Testis (tissue), 3 donors: Measurements from ENCODE around the gene CDH13. TPM values are rescaled to one million over a fixed set of nuclear protein-coding genes. Genes with fewer than 3 reads are reported as not detected.

Experiments used
- DNase-seq: peaks from one replicate; pipeline ENCODE4 v3.0.0-alpha.2; 2019
- H3K27ac ChIP-seq, 2 donors: fragments of 200-600 bp; sonication (generic); one replicate each; pipeline ENCODE4 v1.5.1; 2019
- H3K27me3 ChIP-seq: fragments of 200-600 bp; sonication (generic); one replicate; pipeline ENCODE4 v1.5.1; 2019
- H3K36me3 ChIP-seq: fragments of 200-600 bp; sonication (generic); one replicate; pipeline ENCODE4 v1.5.1; 2017; ENCODE audit warnings: low read depth; ENCODE audit errors: missing control alignments
- H3K4me1 ChIP-seq: fragments of 200-600 bp; sonication (generic); one replicate; pipeline ENCODE4 v1.5.1; 2019
- H3K4me3 ChIP-seq, 2 donors: fragments of 200-600 bp; sonication (generic); one replicate each; pipeline ENCODE4 v1.5.1; 2017 to 2019
- H3K9me3 ChIP-seq: fragments of 200-600 bp; sonication (generic); one replicate; pipeline ENCODE4 v1.5.1; 2017
- CTCF ChIP-seq, 3 experiments: fragments of 450-650 bp in 2 of 3; fragments of 200-600 bp in 1 of 3; sonication (generic) in 1 of 3; IDR thresholded peaks; one replicate each; pipeline ENCODE4 v1.5.1; 2016 to 2019; ENCODE audit warnings: antibody characterized with exemption in 3 of 3, mild to moderate bottlenecking in 2 of 3, moderate library complexity in 1 of 3
- POLR2A ChIP-seq: fragments of 450-650 bp; IDR thresholded peaks from one replicate; pipeline ENCODE4 v1.6.1; 2017; ENCODE audit warnings: antibody characterized with exemption, mild to moderate bottlenecking, moderate library complexity
- WGBS, 2 donors: methylation state at CpG; one replicate each; pipeline ENCODE4 v1.1.5; 2018; 5-methylcytosine and 5-hydroxymethylcytosine counted together
- intact Hi-C: fragments of 100-400 bp; cut with DNase I; formaldehyde crosslinking; loops from one replicate; pipeline ENCODE4 v1.15.1; 2023; ENCODE audit warnings: low total_unique reads
- polyA plus RNA-seq: library from polyadenylated mRNA; stranded (reverse); fragments of 350-450 nt; fragmentation: Illumina TruSeq; extraction: RNeasy Lipid Tissue Mini Kit (QIAGEN cat#74804); gene quantifications from one replicate; pipeline ENCODE4 v1.2.3, GENCODE V29; 2014; ENCODE audit warnings: low read depth, low replicate concordance; ENCODE audit not compliant: insufficient read depth
- total RNA-seq, 2 donors: library from RNA; depleted of rRNA; stranded (reverse); fragments of >200 nt; gene quantifications; one replicate each; pipeline ENCODE4 v1.2.3, GENCODE V29; 2016

CDH13 gene
- total and polyA plus RNA-seq, 3 donors from 2014 or later, result 1.2 to 11.1 (median 2.0) TPM

- intact Hi-C loops, result no loop called here
- Histone ChIP-seq H3K27me3 (no peaks in the 10 kb centered on the region), H3K36me3 (no peaks in the 10 kb centered on the region), H3K4me3 (no peak overlapping the region), H3K4me1 (no peaks in the 10 kb centered on the region), H3K27ac (no peak overlapping the region), H3K9me3 (no peaks in the 10 kb centered on the region)
- 52 to 67% methylated on average over 9 of the region's 9 CpGs for WGBS, 2 donors
- DNase-seq, result no peak
- TF ChIP-seq CTCF (IDR thresholded peaks at IDR 0.05) (no peak), POLR2A (no peak)
Observed at GRCh38 chr16:83420206-83420760, 793.5 kb downstream of the CDH13 start.

DNA sequence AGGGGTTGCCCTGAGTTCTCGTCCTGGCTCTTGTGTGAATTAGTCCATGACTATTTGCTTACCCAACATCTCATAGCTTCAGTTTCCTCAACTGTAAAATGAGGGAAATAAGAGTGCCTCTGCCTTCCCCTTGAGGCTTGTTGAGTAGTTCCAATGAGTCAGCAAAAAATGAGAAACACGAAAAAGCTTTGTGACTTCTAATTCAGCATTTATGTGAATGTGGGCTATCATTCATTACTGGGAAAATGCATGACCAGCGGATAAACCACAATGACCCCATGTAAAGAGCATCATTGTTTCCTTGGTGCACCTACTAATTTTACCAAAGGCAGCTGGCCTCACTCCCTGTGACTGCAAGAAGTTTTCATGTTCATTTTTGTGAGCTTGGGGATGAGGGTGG lies 806.4 kb downstream of the CDH13 start:
- no peak overlapping the region for H3K4me3 ChIP-seq
- no peak overlapping the region for H3K27ac ChIP-seq
- H3K36me3 ChIP-seq, result no peaks in the 10 kb centered on the region
- DNase-seq, result no peak
- H3K27me3 ChIP-seq, result no peaks in the 10 kb centered on the region
- intact Hi-C loops, result no loop called here
- TF ChIP-seq CTCF (IDR thresholded peaks at IDR 0.05) (no peak), POLR2A (no peak)
- no peaks in the 10 kb centered on the region for H3K4me1 ChIP-seq
- 85 to 88% methylated on average over 3 of the region's 3 CpGs for WGBS, 2 donors
- H3K9me3 ChIP-seq, result no peaks in the 10 kb centered on the region

- no peaks in the 10 kb centered on the region for H3K36me3 ChIP-seq
- 92 to 94% methylated on average over 7 of the region's 7 CpGs for WGBS, 2 donors
- H3K4me1 ChIP-seq, result no peaks in the 10 kb centered on the region
- no peak overlapping the region for H3K4me3 ChIP-seq
- intact Hi-C loops, result no loop called here
- no peaks in the 10 kb centered on the region for H3K9me3 ChIP-seq
- no peak for DNase-seq
- no peak for TF ChIP-seq POLR2A
- TF ChIP-seq CTCF (IDR thresholded peaks at IDR 0.05), result no peak
- no peaks in the 10 kb centered on the region for H3K27me3 ChIP-seq
- no peak overlapping the region for H3K27ac ChIP-seq
Observed at GRCh38 chr16:83437036-83437435, 810.3 kb downstream of the CDH13 start.

DNA sequence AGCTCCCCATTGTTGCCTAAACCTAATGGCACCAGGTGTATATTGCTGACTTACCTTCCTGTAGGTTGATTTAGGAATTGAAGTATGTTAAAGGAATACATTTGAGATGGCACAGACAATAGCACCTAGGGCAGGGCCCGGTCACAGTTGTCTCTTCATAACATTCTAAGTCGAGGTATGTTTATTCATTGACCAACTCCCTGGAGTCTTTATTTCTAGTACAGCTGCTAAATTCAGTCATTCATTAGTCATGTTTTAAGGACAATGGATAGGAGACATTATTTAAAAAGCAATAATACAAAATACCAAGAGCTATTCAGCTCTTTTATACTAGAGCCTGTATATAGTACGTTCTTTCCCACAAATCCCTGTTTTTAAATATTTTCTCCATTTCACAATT lies 811.6 kb downstream of the CDH13 start:
- no peak for DNase-seq
- Histone ChIP-seq H3K27ac (no peak overlapping the region), H3K36me3 (no peaks in the 10 kb centered on the region), H3K4me1 (no peaks in the 10 kb centered on the region), H3K9me3 (no peaks in the 10 kb centered on the region), H3K4me3 (no peak overlapping the region), H3K27me3 (no peaks in the 10 kb centered on the region)
- intact Hi-C loops, result no loop called here
- WGBS, 2 donors, result 88 to 93% methylated on average over 3 of the region's 3 CpGs
- TF ChIP-seq CTCF (IDR thresholded peaks at IDR 0.05) (no peak), POLR2A (no peak)

DNA sequence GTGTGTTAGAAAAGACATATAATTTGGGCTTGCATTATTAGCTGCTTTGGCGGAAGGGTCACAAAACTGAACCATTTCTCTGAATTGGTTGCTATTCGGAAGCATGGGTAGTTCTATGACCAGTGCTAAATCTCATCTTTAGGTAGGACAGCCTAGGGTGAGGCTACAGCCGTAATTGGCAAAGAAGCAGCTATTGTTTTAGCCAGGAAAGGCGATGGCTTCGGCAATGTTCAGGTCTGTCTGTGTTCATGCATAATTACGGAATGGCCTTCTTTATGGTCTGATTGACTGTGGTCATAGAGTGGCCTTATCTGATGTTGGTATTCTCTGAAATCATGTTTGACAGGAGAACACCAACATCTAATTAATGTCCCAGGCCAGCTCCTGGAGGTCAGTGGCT lies 812.6 kb downstream of the CDH13 start:
- WGBS, 2 donors, result 90 to 96% methylated on average over 6 of the region's 6 CpGs
- Histone ChIP-seq H3K27me3 (no peaks in the 10 kb centered on the region), H3K4me1 (no peaks in the 10 kb centered on the region), H3K27ac (no peak overlapping the region), H3K9me3 (no peaks in the 10 kb centered on the region), H3K36me3 (no peaks in the 10 kb centered on the region), H3K4me3 (no peak overlapping the region)
- intact Hi-C loops, result no loop called here
- DNase-seq, result no peak
- TF ChIP-seq POLR2A (no peak), CTCF (IDR thresholded peaks at IDR 0.05) (no peak)
